Dermis blood vessel endothelial cell (primary cell): ENCODE results near the gene CMTR2. TPM values are rescaled to one million over a fixed set of nuclear protein-coding genes. Genes with fewer than 3 reads are reported as not detected.
"Not testable (repeated sequence)": the region's sequence is repeated elsewhere in the genome, so short reads cannot be mapped to it uniquely, and the experiment has no call there.

ENCODE experiments used
- DNase-seq: peaks from one replicate; pipeline ENCODE4 v3.0.0; 2010
- total RNA-seq: library from RNA; depleted of rRNA; stranded (reverse); fragments of >200 nt; gene quantifications from 2 replicates; pipeline ENCODE4 v1.2.3, GENCODE V29; 2014

The CMTR2 gene, protein sequence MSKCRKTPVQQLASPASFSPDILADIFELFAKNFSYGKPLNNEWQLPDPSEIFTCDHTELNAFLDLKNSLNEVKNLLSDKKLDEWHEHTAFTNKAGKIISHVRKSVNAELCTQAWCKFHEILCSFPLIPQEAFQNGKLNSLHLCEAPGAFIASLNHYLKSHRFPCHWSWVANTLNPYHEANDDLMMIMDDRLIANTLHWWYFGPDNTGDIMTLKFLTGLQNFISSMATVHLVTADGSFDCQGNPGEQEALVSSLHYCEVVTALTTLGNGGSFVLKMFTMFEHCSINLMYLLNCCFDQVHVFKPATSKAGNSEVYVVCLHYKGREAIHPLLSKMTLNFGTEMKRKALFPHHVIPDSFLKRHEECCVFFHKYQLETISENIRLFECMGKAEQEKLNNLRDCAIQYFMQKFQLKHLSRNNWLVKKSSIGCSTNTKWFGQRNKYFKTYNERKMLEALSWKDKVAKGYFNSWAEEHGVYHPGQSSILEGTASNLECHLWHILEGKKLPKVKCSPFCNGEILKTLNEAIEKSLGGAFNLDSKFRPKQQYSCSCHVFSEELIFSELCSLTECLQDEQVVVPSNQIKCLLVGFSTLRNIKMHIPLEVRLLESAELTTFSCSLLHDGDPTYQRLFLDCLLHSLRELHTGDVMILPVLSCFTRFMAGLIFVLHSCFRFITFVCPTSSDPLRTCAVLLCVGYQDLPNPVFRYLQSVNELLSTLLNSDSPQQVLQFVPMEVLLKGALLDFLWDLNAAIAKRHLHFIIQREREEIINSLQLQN
- 40.5 and 42.7 TPM in 2 replicates for total RNA-seq

- peak; percentile 98 for DNase-seq
Observed at GRCh38 chr16:71288890-71289731, at the start of gene CMTR2. CMTR2 (minus strand) TSS chr16:71289402; CDS start chr16:71285920, 3,482 bp downstream.

- no peak for DNase-seq
Observed at GRCh38 chr16:71338632-71339031, 49.4 kb upstream of the CMTR2 start.

GRCh38 chr16:71338193-71338592, 49.0 kb upstream of the CMTR2 start:
- DNase-seq, result no peak

GRCh38 chr16:71337631-71338030, 48.4 kb upstream of the CMTR2 start:
- DNase-seq, result no peak

GRCh38 chr16:71328151-71328550, 38.9 kb upstream of the CMTR2 start:
- no peak for DNase-seq

GRCh38 chr16:71327720-71328119, 38.5 kb upstream of the CMTR2 start:
- DNase-seq, result no peak

GRCh38 chr16:71319999-71320398, 30.8 kb upstream of the CMTR2 start:
- DNase-seq, result no peak

GRCh38 chr16:71315269-71315668, 26.1 kb upstream of the CMTR2 start:
- no peak for DNase-seq

- DNase-seq, result not testable (repeated sequence)
Observed at GRCh38 chr16:71313591-71313990, 24.4 kb upstream of the CMTR2 start.

DNA sequence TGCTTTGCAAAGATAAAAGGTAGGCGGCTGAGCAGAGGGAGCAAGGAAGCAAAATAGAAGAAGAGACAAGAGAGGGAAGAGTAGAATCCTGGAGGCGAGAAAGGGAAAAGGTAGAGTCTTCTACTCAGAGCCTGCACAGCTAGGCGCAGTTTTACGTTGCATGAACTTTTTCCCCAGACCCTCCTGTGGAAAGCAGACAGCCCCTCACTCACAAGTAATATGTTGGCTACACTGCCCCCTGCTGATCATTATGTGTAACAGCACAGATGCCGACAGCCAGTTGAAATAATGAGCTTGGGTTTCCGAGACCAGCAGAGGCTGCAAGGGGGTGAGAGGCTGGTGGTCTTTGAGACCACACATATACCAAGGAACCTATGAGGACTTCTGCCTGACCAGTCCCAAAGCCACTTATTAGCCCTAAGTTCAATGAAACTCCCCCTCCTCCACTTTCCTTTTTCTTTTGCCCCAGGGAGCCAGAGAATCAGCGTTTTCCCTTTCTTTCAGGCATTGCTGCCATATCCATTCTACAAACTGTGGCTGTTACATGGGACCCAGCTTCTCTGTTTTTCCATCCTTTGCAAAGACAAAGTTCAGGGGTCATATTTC, 22.5 kb upstream of the CMTR2 start:
- peak; percentile 53 for DNase-seq

GRCh38 chr16:71303938-71304337, 14.7 kb upstream of the CMTR2 start:
- DNase-seq, result no peak

- DNase-seq, result peak; percentile 51
Observed at GRCh38 chr16:71297341-71297634, 8.1 kb upstream of the CMTR2 start.

DNA sequence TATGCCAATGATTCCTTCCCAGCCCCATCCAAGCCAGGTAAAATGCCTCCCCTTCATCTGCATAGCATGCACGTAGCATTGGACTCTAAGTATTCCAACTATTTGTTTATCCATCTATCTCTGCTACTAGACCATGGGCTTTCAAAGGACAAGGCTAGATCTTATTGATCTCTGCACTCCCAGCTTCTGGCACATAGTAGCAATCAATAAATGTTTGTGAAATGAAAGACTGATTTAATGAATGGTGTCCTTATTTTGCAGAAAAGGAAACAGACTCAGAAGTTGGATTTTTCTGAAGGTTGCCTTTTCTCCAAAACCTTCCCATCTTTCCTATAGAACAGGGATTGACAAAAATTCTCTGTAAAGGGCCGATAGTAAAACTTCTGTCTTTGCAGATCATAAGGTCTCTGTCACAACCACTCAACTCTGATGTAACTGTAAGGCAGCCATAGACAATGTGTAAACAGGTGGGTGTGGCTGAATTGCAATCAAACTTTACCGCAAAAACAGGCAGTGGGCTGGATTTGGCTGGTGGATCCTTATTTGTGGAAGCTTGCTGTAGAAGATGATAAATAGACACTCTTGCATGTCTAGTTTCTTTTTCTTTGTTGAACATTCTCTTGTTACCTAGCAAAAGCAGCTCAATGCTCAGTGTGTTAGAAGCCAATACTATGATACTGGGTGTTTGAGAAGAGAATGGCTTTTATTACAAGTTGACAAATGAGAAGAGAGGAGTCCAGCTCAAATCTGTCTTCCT, 7.6 kb upstream of the CMTR2 start:
- no peak for DNase-seq

- DNase-seq, result no peak
Observed at GRCh38 chr16:71295950-71296349, 6.7 kb upstream of the CMTR2 start.

DNA sequence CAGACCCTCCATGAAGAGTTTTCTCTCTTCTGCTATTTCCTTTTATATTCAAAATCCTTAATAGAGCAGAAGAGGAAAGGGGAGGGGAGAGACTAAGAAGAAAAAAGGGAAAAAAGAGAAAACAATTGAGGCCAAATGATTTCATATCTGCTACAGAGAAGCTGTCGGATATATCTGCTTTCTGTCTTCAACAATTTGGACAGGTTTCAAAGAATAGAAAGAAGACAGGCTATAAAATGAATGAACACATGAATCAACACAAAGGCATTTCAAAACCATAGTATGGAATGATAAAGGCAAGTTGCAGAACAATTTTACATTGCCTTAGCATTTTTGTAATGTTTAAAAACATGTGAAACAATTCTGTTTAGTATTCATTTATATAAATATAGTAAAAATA, 4.7 kb upstream of the CMTR2 start:
- DNase-seq, result no peak

GRCh38 chr16:71292095-71292494, 2.9 kb upstream of the CMTR2 start:
- DNase-seq, result not testable (repeated sequence)

- no peak for DNase-seq
Observed at GRCh38 chr16:71289732-71290062, 495 bp upstream of the CMTR2 start.

DNA sequence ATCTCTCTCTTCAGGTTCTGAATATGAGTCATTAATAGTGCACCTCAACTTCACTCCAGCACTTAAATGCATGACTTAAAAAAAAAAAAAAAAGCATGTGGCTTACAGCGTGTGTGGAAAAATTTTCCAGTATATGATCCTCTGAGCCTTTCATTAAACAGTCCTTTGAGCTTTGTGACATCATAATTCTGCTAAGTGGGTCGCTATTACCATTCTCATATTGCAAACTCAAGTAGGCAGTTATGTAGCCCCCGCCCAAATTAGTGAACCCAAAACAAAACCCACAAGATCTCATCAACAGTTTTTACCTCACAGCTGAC, 672 bp downstream of the CMTR2 start:
- no peak for DNase-seq

- no peak for DNase-seq
Observed at GRCh38 chr16:71287911-71288310, 1.3 kb downstream of the CMTR2 start.

DNA sequence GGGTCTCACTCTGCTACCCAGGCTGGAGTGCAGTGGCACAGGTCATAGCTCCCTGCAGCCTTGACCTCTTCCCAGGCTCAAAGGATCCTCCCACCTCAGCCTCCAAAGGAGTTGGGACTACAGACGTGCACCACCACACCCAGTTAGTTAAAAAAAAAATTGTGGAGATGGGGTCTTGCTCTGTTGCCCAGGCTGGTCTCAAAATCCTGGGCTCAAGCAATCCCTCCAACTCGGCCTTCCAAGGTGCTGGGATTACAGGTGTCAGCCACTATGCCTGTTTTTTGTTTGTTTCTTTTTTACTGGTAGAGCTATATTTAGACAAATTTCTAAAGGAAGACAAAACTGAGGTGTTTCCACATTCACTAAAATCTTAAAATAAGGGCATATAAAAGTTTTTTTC, 1.7 kb downstream of the CMTR2 start:
- no peak for DNase-seq

DNA sequence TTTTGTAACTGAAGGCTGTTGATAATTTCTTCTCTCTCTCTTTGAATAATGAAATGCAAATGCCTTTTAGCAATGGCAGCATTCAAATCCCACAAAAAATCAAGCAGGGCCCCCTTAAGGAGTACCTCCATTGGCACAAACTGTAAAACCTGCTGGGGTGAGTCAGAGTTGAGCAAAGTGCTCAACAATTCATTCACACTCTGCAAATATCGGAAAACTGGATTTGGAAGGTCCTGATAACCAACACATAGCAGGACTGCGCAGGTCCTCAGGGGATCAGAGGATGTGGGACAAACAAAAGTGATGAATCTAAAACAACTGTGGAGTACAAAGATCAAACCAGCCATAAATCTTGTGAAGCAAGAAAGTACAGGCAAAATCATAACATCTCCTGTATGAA, 5.6 kb downstream of the CMTR2 start:
- peak; percentile 31 for DNase-seq

GRCh38 chr16:71282943-71283342, 6.3 kb downstream of the CMTR2 start:
- DNase-seq, result peak; percentile 72
